DMS153 treated with DMSO at 0.1 percent for 48 hours (cell line): Measurements from ENCODE around the gene SUDS3.

Experiments used
- DNase-seq: peaks from one replicate; lab custom pipeline; 2025; ENCODE audit not compliant: unreplicated experiment; lab: John Stamatoyannopoulos, UW

The SUDS3 gene

GRCh38 chr12:118356809-118357256 is 19.5 kb upstream of the SUDS3 start:
- DNase-seq = no peak

- DNase-seq = no peak
Observed at GRCh38 chr12:118357257-118358007, 18.9 kb upstream of the SUDS3 start.

- no peak for DNase-seq
Observed at GRCh38 chr12:118358008-118358359, 18.4 kb upstream of the SUDS3 start.

DNA sequence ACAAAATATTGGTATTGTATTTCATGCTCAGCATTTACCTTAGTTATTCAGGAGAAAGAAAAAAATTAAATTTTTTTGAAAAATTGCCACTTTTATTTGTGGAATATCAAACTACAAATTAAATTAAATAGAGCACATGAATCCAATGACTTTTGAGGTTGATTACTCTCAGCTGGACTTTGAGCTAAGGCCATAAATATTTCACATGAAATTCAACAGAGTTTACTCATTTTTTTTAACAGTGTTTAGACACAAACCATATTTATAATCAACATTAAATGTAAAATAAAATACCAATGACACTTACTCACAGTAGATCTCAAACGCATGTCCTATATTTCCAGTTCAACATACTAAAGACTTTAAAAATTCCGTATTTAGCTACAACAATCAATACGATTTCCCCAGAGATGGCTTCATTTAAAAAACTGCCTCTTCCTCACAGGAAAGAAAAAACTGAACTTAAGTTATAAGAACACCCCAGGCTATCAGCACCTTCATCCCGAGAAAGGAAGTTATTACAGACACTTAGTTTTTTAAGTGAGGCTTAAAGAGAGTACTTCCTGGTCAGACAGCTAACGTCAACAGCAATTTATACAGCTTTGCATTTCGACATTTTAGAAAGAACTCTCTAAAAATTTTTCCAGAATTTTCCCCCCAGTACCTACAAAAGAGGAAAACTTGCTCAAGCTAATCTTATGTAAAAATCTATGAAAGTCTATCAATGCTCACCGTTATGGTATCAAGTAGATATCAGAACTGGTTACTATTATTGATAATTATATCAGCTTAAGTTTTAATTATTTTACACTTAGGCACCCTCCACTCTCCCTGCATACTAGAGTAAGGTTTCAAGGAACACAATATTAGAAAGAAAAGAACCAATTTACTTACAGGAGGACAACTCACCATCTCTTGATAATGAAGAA is 17.5 kb upstream of the SUDS3 start:
- DNase-seq = no peak

DNA sequence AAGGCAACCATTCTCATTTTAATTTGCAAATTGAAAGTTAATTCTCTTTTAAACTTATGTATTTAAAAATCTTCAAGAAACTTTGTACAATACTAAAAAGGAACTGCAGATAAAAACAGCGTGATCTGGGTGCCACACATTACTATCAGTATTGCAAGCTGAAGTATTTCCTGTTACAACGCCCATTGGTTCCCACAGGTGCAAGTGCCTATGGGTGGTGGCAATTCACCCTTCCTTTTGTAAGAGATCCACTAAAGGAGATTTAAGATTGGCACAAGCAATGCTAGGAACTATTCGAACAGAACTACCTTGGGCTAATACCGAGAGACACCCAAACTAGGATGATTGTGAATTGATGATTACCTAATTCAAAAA is 16.8 kb upstream of the SUDS3 start:
- DNase-seq = no peak

DNA sequence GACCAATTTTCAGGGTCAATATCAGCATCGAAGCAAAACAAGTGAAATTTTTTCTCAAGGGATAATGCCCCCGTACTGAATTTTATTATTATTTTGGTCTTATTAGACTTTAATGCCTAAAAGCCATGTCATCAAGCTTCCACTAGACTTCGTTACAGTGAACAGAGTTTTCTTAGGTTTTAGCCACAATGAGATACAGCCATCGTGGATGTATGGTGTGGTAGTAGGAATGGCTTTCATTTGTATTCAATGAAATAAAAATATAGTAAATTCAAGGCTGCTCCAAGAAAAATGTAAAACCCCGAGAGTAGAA is 15.3 kb upstream of the SUDS3 start:
- DNase-seq = no peak

GRCh38 chr12:118361889-118362288 is 14.5 kb upstream of the SUDS3 start:
- DNase-seq = no peak

DNA sequence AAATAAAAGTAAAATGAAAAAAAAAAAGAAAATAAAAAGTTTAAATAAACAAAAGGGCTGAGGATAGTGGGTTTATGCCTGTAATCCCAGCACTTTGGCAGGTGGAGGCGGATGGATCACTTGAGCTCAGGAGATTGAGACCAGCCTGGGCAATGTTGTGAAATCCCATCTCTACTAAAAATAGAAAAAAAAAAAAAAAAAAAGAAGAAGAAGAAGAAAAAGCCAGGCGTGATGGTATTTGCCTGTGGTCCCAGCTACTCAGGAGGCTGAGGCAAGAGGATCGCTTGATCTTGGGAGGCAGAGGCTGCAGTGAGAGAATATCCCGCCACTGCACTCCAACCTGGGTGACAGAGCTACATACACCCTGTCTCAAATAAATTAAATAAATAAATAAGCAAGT is 7.5 kb upstream of the SUDS3 start:
- no peak for DNase-seq

DNA sequence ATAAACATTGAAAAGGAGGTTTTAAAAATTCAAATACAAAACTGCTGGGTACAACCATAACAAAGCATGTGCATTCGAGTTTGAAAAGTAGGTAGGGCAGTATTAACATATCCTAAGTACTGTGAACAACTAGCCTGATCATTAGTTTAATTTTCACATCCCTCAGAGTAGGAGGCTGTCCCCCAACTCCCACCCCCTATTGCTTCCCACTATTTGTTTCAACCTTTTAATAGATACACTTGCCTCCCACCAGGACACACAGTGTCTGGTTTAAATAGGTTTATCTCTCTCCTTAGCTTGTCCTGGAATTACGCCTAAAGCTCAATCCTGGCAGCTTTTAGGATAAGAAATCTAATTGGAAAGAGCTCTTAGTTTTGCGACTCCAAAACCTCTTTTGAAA is 5.8 kb upstream of the SUDS3 start:
- DNase-seq = no peak

- DNase-seq = no peak
Observed at GRCh38 chr12:118371321-118372282, 4.8 kb upstream of the SUDS3 start.

GRCh38 chr12:118372541-118373495 is 3.5 kb upstream of the SUDS3 start, which contains the start of gene TAOK3:
TSS of gene TAOK3 (minus strand) at chr12:118372907. CDS start at chr12:118255567, 117,340 bp downstream.
- DNase-seq = peak; percentile 93

GRCh38 chr12:118373616-118374015 is 2.7 kb upstream of the SUDS3 start:
- no peak for DNase-seq

- DNase-seq = no peak
Observed at GRCh38 chr12:118374126-118374725, 2.1 kb upstream of the SUDS3 start.

DNA sequence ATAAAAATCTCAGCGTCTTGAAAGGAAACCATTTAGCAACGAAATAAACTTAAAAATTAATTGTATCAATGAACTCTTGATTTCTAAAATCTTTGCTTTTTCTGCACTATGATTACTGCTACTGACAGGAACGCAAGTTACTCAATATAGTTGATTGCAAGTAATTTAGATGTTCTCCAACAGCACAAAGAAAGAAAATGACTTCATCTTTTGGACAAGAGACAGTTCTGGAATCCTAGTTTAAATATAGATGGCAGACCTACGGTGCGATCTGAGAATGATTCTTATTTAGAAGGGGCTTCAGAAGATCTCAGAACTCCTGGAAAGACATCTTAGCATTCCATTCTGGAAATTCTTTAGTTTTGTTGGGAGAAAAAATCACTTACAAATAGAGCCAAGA is 1.4 kb upstream of the SUDS3 start:
- no peak for DNase-seq

DNA sequence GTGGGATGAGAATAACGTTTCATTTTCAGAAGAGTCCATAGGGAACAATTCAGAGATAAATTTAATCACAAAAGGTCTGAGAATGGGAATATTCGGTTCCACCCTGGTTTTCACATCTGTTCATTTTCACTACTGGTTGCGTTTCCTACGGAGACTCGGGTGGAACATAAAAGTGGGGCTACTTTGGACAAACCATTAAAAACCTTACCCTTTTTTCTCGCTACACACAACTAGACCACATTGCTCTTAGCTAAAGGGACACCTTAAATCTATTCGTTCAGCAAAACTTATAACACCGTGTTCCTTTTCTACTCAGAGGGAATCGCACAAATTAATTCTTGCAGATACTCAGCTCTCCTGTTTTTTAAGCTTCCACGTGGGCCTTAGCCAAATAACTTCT is 1.0 kb upstream of the SUDS3 start:
- DNase-seq = no peak

GRCh38 chr12:118377021-118377883 is 897 bp downstream of the SUDS3 start:
- no peak for DNase-seq

GRCh38 chr12:118377884-118378470 is 1.6 kb downstream of the SUDS3 start:
- peak; percentile 25 for DNase-seq

DNA sequence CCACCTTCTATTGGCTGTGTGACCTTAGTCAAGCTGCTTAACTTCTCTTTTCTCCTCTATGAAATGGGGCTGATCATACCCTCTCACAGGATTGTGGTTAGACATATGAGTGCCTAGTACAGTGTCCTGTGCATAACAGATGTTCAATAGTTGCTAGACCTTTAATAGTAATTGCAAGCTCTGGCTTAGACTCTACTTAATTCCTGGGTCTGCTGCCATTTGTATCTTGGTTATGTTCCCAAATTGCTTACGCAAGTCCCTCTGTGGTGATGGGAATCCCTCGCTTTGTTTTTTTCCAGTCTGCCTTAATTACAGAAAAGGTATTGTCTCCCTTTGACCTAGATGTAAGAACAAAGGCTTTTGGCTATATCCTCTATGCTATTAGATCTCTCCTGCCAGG is 15.1 kb downstream of the SUDS3 start:
- no peak for DNase-seq
